Colon (tissue), 2 donors: ENCODE data around the gene MDM2.
"Not testable (repeated sequence)": the region's sequence is repeated elsewhere in the genome, so short reads cannot be mapped to it uniquely, and the experiment has no call there.

Experiments used
- FAIRE-seq: peaks from 2 replicates; lab custom pipeline; 2012; peaks lifted over from hg19 to GRCh38; lab: Jason Lieb, UNC
- donor health status: control.
- donor health status: control.

Gene MDM2

GRCh38 chr12:68786929-68787328 lies 21.0 kb upstream of the MDM2 start:
- no peak for FAIRE-seq

- FAIRE-seq: no peak
Measured at GRCh38 chr12:68788554-68789143, 19.3 kb upstream of the MDM2 start.

- no peak for FAIRE-seq
Measured at GRCh38 chr12:68789144-68789878, 18.7 kb upstream of the MDM2 start.

- no peak for FAIRE-seq
Measured at GRCh38 chr12:68790081-68790951, 17.7 kb upstream of the MDM2 start.

GRCh38 chr12:68790952-68791234 lies 17.1 kb upstream of the MDM2 start:
- FAIRE-seq: no peak

GRCh38 chr12:68791897-68792481 lies 16.0 kb upstream of the MDM2 start:
- FAIRE-seq: no peak

GRCh38 chr12:68792952-68793351 lies 15.0 kb upstream of the MDM2 start:
- no peak for FAIRE-seq

- FAIRE-seq: no peak
Measured at GRCh38 chr12:68793436-68793835, 14.5 kb upstream of the MDM2 start.

GRCh38 chr12:68793975-68794652 lies 13.9 kb upstream of the MDM2 start:
- no peak for FAIRE-seq

- no peak for FAIRE-seq
Measured at GRCh38 chr12:68794653-68795251, 13.2 kb upstream of the MDM2 start.

- FAIRE-seq: no peak
Measured at GRCh38 chr12:68796399-68796798, 11.6 kb upstream of the MDM2 start.

- FAIRE-seq: no peak
Measured at GRCh38 chr12:68798882-68799234, 9.1 kb upstream of the MDM2 start.

- no peak for FAIRE-seq
Measured at GRCh38 chr12:68800294-68800693, 7.7 kb upstream of the MDM2 start.

- not testable (repeated sequence) for FAIRE-seq
Measured at GRCh38 chr12:68801124-68801523, 6.9 kb upstream of the MDM2 start.

GRCh38 chr12:68802372-68802745 lies 5.6 kb upstream of the MDM2 start:
- not testable (repeated sequence) for FAIRE-seq

GRCh38 chr12:68802911-68803651 lies 4.9 kb upstream of the MDM2 start:
- FAIRE-seq: not testable (repeated sequence)

GRCh38 chr12:68803948-68804656 lies 3.9 kb upstream of the MDM2 start:
- FAIRE-seq: no peak

- FAIRE-seq: no peak
Measured at GRCh38 chr12:68804657-68805591, 3.1 kb upstream of the MDM2 start.

GRCh38 chr12:68805592-68806120 lies 2.3 kb upstream of the MDM2 start:
- FAIRE-seq: no peak
